ENCODE data around the gene TMEM236. TPM values are rescaled to one million over a fixed set of nuclear protein-coding genes. Genes with fewer than 3 reads are reported as not detected.

The TMEM236 gene
- total and polyA plus RNA-seq, 2 of the 4 experiments (the other 2 are of a cell fraction) = not detected

DNA sequence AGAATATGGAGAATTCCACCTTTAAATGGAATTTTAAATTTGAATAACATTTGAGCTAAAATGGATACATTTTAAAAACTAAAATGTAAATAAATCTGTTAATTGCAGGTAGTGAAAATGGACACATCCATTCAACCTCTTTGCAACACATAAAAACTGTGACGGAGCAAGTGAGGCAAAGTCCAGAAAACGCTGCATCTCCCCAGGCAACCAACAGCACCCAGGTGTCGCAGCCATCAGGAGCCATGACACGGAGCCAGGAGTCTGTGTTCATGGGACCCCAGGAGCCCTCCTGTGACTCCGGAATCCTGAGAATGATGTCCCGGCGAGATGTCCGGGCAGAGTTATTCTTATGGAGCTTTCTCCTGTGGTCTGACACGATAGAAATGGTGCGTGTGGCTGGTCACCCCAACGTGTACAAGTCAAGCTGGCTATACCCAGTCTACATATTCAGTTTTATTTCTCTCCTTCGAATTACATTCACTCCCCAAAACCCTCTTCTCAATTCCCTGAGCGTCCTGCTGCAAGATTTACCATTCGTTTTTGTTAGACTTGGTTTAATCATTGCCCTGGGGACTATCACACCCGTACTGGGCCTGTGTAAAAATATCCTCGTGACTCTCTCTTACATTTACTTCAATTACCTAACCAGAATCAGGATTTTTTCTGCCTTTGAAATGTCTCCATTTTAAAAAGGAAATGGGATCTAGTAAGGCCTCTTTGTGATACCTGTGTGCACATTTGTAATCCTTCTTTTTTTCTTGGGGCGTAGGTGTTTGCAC, 44.0 kb downstream of the TMEM236 start:
- ChIA-PET POLR2A (ENCODE audit: unreplicated experiment) (no interaction called here), CTCF (no interaction called here)
- H2BK120ac ChIP-seq (ENCODE audit: low read depth, low read length) = no peak overlapping the region
- no peak overlapping the region for H4K91ac ChIP-seq (ENCODE audit: insufficient read depth, low read depth, low read length)
- DNase-seq = no peak
- 86% methylated on average over 13 of the region's 17 CpGs; no CpG with 5 or more reads in 1 of the 2 experiments for WGBS, 2 experiments (ENCODE audit: extremely low coverage in 2 of 2, insufficient read length in 1 of 2)
- H3K27ac ChIP-seq (ENCODE audit: insufficient read depth, low read length) = no peak overlapping the region
- H2BK5ac ChIP-seq (ENCODE audit: low read depth, low read length, poor library complexity, severe bottlenecking) = no peak overlapping the region
- H3K27me3 ChIP-seq (ENCODE audit: control insufficient read depth, insufficient read depth, low read length) = no peaks in the 10 kb centered on the region; the same call in 1 of the 2 replicates
- dilution Hi-C loops (cut with HindIII; ENCODE audit: low sequenced_read_pairs, unreplicated experiment) = no loop called here
- no peaks in the 10 kb centered on the region for H4K20me1 ChIP-seq (ENCODE audit: insufficient read depth, low read length)
- no peak overlapping the region for H2AK5ac ChIP-seq (ENCODE audit: low read depth, low read length)
- H3K4me3 ChIP-seq (ENCODE audit: insufficient read depth, low read depth, low read length) = no peak overlapping the region
- no peak overlapping the region for H3K4me2 ChIP-seq (ENCODE audit: low read depth, low read length)
- H3K18ac ChIP-seq (ENCODE audit: low read depth, low read length) = no peak overlapping the region
- no peak for ATAC-seq (ENCODE audit: low read depth)
- in situ Hi-C loops (cut with MboI; ENCODE audit: low sequenced_read_pairs) = no loop called here
- H2AK9ac ChIP-seq (replicated peaks; ENCODE audit: low read depth, low read length, poor library complexity) = no peak overlapping the region
- H3K56ac ChIP-seq (ENCODE audit: extremely low read depth, insufficient read depth, low read length) = no peak overlapping the region
- no peaks in the 10 kb centered on the region for H3K79me1 ChIP-seq (ENCODE audit: low read depth in 1 of 2, low read length in 2 of 2)
- no peak overlapping the region for H2BK15ac ChIP-seq (ENCODE audit: low read depth, low read length)
- H3K9me3 ChIP-seq (ENCODE audit: control insufficient read depth, insufficient read depth, low read length) = no peaks in the 10 kb centered on the region
- H2BK20ac ChIP-seq (ENCODE audit: low read depth, low read length) = no peak overlapping the region
- no peak overlapping the region for H3K9ac ChIP-seq (ENCODE audit: low read depth, low read length)
- no peak overlapping the region for H2AFZ ChIP-seq (replicated peaks; ENCODE audit: low read length, poor library complexity)
- no peak overlapping the region for H4K5ac ChIP-seq (ENCODE audit: low read depth, low read length)
- H4K8ac ChIP-seq (ENCODE audit: low read depth in 2 of 2, low read length in 2 of 2) = no peak overlapping the region
- H3K9me1 ChIP-seq (ENCODE audit: insufficient read depth, low read length) = no peaks in the 10 kb centered on the region
- no peak overlapping the region for H3K4ac ChIP-seq (ENCODE audit: low read depth, low read length)
- H3K14ac ChIP-seq (replicated peaks; ENCODE audit: low read depth, low read length) = no peak overlapping the region
- BruUV-seq (replicated peaks) = no TSS peak
- H3K23ac ChIP-seq (ENCODE audit: low read depth, low read length) = no peak overlapping the region
- no peak for TF ChIP-seq POLR2A (IDR thresholded peaks at IDR 0.05; ENCODE audit: low read depth, low read length)
- no peak for TF ChIP-seq RFX5 (IDR thresholded peaks at IDR 0.05; ENCODE audit: low read depth, low read length)
- no peak for TF ChIP-seq RCOR1 (IDR thresholded peaks at IDR 0.05; ENCODE audit: insufficient replicate concordance, low read length)
- intact Hi-C loops (cut with micrococcal nuclease) = no loop called here
- H3K4me1 ChIP-seq (ENCODE audit: control insufficient read depth, insufficient read depth, low read length) = no peaks in the 10 kb centered on the region
- no peaks in the 10 kb centered on the region for H3K36me3 ChIP-seq (ENCODE audit: control insufficient read depth, insufficient read depth, low read length)
